ENCODE results near the gene HSP90AA1.

DNA sequence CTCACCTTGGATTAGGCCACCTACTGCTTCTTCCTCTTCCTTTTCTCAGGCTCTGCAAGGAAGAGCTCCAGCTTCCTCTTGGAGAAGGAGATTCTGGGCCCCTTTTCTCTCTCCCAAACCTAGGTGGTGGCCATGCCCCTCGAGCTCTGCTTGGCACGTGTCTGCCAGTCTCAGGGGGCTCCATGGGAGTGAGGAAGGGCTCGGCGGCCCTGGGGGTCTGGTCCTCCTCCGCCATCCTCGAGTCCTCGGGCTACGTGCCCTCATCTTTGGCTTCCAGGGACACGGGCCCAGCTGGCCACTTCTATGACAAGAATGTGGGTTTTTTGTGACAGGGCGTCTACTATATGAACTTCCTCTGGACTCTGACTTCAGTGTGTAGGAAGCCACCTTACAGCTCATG is 34.3 kb downstream of the HSP90AA1 start:
- TF ChIP-seq, protein P1, sequence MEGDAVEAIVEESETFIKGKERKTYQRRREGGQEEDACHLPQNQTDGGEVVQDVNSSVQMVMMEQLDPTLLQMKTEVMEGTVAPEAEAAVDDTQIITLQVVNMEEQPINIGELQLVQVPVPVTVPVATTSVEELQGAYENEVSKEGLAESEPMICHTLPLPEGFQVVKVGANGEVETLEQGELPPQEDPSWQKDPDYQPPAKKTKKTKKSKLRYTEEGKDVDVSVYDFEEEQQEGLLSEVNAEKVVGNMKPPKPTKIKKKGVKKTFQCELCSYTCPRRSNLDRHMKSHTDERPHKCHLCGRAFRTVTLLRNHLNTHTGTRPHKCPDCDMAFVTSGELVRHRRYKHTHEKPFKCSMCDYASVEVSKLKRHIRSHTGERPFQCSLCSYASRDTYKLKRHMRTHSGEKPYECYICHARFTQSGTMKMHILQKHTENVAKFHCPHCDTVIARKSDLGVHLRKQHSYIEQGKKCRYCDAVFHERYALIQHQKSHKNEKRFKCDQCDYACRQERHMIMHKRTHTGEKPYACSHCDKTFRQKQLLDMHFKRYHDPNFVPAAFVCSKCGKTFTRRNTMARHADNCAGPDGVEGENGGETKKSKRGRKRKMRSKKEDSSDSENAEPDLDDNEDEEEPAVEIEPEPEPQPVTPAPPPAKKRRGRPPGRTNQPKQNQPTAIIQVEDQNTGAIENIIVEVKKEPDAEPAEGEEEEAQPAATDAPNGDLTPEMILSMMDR (IDR thresholded peaks at IDR 0.05) = no peak
- no peak for TF ChIP-seq POLR2AphosphoS5 (IDR thresholded peaks at IDR 0.05; ENCODE audit: insufficient read depth in 1 of 2, low read depth in 1 of 2)
- no peak for TF ChIP-seq POLR2A (IDR thresholded peaks at IDR 0.05)
